Osteoblast (primary cell): ENCODE data around the gene LLGL1. TPM values are rescaled to one million over a fixed set of nuclear protein-coding genes. Genes with fewer than 3 reads are reported as not detected.

Experiments used
- DNase-seq: peaks from one replicate; pipeline ENCODE4 v3.0.0; 2011; ENCODE audit warnings: low spot score, mixed read lengths; ENCODE audit not compliant: insufficient read length; ENCODE audit errors: missing footprints
- H2AFZ ChIP-seq: 2 replicates; pipeline ENCODE4 v1.6.0; 2011; ENCODE audit warnings: mild to moderate bottlenecking, low read length
- H3K27ac ChIP-seq: 2 replicates; pipeline ENCODE4 v1.5.1; 2011; ENCODE audit warnings: mild to moderate bottlenecking, low read depth, low read length, moderate library complexity
- H3K27me3 ChIP-seq: 2 replicates; pipeline ENCODE4 v1.6.0; 2012; ENCODE audit warnings: mild to moderate bottlenecking, control low read depth, inconsistent platforms, low read length, moderate library complexity; ENCODE audit not compliant: insufficient read depth
- H3K36me3 ChIP-seq: 2 replicates; pipeline ENCODE4 v1.5.1; 2011; ENCODE audit warnings: mild to moderate bottlenecking, low read length, control low read depth, moderate library complexity; ENCODE audit not compliant: insufficient read depth
- H3K4me1 ChIP-seq: 2 replicates; pipeline ENCODE4 v1.5.1; 2011; ENCODE audit warnings: mild to moderate bottlenecking, low read length, control low read depth, moderate library complexity; ENCODE audit not compliant: insufficient read depth
- H3K4me2 ChIP-seq: 2 replicates; pipeline ENCODE4 v1.6.0; 2011; ENCODE audit warnings: mild to moderate bottlenecking, low read length; ENCODE audit not compliant: insufficient read depth
- H3K4me3 ChIP-seq: fragments of 200-600 bp; sonication (generic); 3 replicates; pipeline ENCODE4 v1.5.1; 2012; ENCODE audit warnings: mild to moderate bottlenecking, low read length, inconsistent platforms; ENCODE audit not compliant: insufficient read depth
- H3K79me2 ChIP-seq: 2 replicates; pipeline ENCODE4 v1.6.0; 2012; ENCODE audit warnings: mild to moderate bottlenecking, low read length, control low read depth, inconsistent platforms; ENCODE audit not compliant: insufficient read depth
- H3K9me3 ChIP-seq: 2 replicates; pipeline ENCODE4 v1.5.1; 2011; ENCODE audit warnings: low read depth, low read length, control low read depth
- H4K20me1 ChIP-seq: 2 replicates; pipeline ENCODE4 v1.6.0; 2012; ENCODE audit warnings: mild to moderate bottlenecking, low read length, control low read depth; ENCODE audit not compliant: insufficient read depth
- CTCF ChIP-seq: IDR thresholded peaks from 2 replicates; pipeline ENCODE4 v1.5.1; 2011; ENCODE audit warnings: mild to moderate bottlenecking, low read depth, low read length, moderate library complexity; ENCODE audit errors: extremely low read depth
- total RNA-seq: library from RNA; depleted of rRNA; stranded (reverse); fragments of >200 nt; gene quantifications from 2 replicates; pipeline ENCODE4 v1.2.3, GENCODE V29; 2012

Gene LLGL1
- total RNA-seq, 1 donor, result 50.3 TPM

DNA sequence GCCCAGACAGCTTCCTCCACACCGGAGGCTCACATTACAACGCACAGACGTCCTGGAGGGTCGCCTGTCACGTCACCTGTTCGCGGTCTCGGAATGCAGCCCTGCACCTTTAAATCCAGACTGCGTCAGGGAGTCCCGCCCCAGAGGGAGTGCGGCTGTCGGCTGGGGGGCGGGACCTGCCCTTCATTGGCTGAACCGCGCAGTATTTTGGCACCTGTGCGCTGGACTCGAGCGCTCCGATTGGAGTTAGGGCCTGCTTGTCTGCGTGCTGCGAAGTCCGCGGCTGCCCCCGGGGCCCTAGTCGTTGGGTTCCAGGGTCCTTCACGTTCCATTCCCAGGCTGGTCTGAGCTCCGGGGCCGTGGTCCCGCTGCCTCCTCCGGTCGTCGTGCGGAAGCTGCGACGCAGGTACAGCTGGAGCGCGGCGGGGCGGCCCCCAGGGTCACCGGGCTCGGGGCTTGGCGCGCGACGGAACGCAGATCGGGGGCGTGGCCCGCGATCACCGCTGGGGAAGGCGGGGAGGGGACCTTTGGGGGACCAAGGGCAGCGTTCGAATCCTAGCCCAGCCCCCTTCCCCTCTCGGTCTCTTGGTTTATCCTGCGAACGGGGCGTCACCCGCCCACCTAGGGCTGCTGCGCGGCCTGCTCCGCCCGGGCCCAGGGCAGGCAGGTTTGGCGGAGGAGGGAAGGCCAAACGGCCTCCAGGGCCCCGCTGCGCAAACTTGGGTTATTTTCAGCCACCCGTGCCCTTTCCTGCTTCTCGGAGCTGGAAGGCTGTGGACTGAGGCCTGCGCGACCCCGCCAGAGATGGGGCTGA is 35.1 kb downstream of the LLGL1 start, which contains the start of gene MIEF2:
Gene MIEF2, plus strand, starts transcription at position 331 of the 814 bp plus-strand sequence. CDS start 2,059 bp downstream, outside the sequence.
- TF ChIP-seq CTCF, result no peak
- peaks cover 32% of the 10 kb centered on the region for H3K4me1 ChIP-seq
- H4K20me1 ChIP-seq, result peaks cover 30% of the 10 kb centered on the region
- peak within 1 kb of the TSS; percentile 99 for H3K4me3 ChIP-seq
- no peaks in the 10 kb centered on the region for H3K9me3 ChIP-seq
- H3K27ac ChIP-seq, result peak within 1 kb of the TSS; percentile 82
- H3K79me2 ChIP-seq, result peaks cover 54% of the 10 kb centered on the region
- peak; percentile 100 for DNase-seq
- no peaks in the 10 kb centered on the region for H3K27me3 ChIP-seq
- peaks cover 31% of the 10 kb centered on the region for H3K36me3 ChIP-seq
- peak within 1 kb of the TSS; percentile 75 for H2AFZ ChIP-seq
- peak within 1 kb of the TSS; percentile 93 for H3K4me2 ChIP-seq

GRCh38 chr17:18261146-18261515 is 35.7 kb downstream of the LLGL1 start:
- Histone ChIP-seq H3K27ac (peak overlapping the region; percentile 82), H3K36me3 (peaks cover 25% of the 10 kb centered on the region), H2AFZ (peak overlapping the region; percentile 75), H3K4me3 (peak overlapping the region; percentile 99), H3K9me3 (no peaks in the 10 kb centered on the region), H3K4me1 (peaks cover 32% of the 10 kb centered on the region), H3K4me2 (peak overlapping the region; percentile 93), H3K27me3 (no peaks in the 10 kb centered on the region), H4K20me1 (peaks cover 24% of the 10 kb centered on the region), H3K79me2 (peaks cover 48% of the 10 kb centered on the region)
- TF ChIP-seq CTCF, result no peak
- DNase-seq, result peak; percentile 99

GRCh38 chr17:18261659-18262058 is 36.2 kb downstream of the LLGL1 start:
- DNase-seq, result peak; percentile 85
- H2AFZ ChIP-seq, result no peak overlapping the region
- peak overlapping the region; percentile 82 for H3K27ac ChIP-seq
- H3K27me3 ChIP-seq, result no peaks in the 10 kb centered on the region
- peaks cover 20% of the 10 kb centered on the region for H3K36me3 ChIP-seq
- H3K4me2 ChIP-seq, result peak overlapping the region; percentile 93
- peaks cover 32% of the 10 kb centered on the region for H3K4me1 ChIP-seq
- no peak for TF ChIP-seq CTCF
- peaks cover 19% of the 10 kb centered on the region for H4K20me1 ChIP-seq
- H3K4me3 ChIP-seq, result peak overlapping the region; percentile 99
- peaks cover 43% of the 10 kb centered on the region for H3K79me2 ChIP-seq
- H3K9me3 ChIP-seq, result no peaks in the 10 kb centered on the region

GRCh38 chr17:18262111-18262510 is 36.7 kb downstream of the LLGL1 start:
- H3K4me3 ChIP-seq, result no peak overlapping the region
- no peak overlapping the region for H2AFZ ChIP-seq
- no peak for TF ChIP-seq CTCF
- peaks cover 29% of the 10 kb centered on the region for H3K4me1 ChIP-seq
- peak; percentile 84 for DNase-seq
- H3K4me2 ChIP-seq, result no peak overlapping the region
- H3K79me2 ChIP-seq, result peaks cover 39% of the 10 kb centered on the region
- no peaks in the 10 kb centered on the region for H3K9me3 ChIP-seq
- H3K36me3 ChIP-seq, result peaks cover 20% of the 10 kb centered on the region
- H3K27ac ChIP-seq, result peak overlapping the region; percentile 82
- H3K27me3 ChIP-seq, result no peaks in the 10 kb centered on the region
- peaks cover 15% of the 10 kb centered on the region for H4K20me1 ChIP-seq
